ENCODE data around the gene TMEM140. TPM values are rescaled to one million over a fixed set of nuclear protein-coding genes. Genes with fewer than 3 reads are reported as not detected.

TMEM140 gene
- total and polyA plus RNA-seq, 9 of the 15 experiments (the other 6 are each of a cell fraction or from before 2014, with no cell fraction given), result 0.03 to 0.82 (median 0.23) TPM

DNA sequence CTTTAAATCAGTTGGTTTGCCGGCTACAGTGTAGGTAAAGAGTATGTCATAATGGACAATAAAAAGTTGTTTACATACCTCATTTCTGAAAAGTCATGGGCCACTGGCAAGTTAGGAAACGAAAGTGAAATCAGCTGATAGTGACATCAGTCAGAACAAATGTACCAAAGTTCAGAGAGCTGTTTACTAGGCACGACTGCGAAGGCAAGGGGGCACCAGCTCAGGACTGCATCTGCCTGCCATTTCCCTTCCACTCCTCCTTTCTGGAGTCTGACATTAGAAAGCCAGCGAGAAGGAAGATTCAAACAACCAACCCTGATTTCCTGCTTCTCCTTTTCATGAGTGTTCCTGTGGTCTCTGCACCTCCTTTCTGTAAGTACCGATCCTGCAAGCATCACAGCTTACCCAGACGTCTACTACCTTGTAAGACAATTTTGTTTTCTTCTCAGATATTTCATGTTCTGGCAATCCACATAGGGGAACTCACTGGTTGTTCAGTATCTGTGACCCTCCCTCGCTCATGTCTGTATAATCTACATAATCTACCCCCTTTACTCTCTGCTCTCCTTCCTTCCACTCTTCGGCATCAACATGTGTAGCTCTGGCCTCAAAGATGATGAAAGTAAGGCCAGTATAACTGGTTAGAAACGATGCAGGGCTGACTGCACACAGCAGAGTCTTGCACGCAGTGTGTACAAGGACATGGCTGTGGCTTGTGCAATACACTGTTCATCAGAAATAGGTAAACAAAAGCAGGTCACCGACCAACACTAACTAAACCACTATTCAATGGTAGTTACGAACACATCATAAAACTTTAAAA is at the start of gene TMEM140 (continued):
- TF ChIP-seq THAP12 (CRISPR knock-in tag; IDR thresholded peaks at IDR 0.05), result no peak
- TF ChIP-seq FOXK2 (conservative IDR thresholded peaks at IDR 0.05 in 1 of 2, IDR thresholded peaks at IDR 0.05 in 1 of 2; ENCODE audit: low read depth in 2 of 2), result peak; percentile 98 to 99
- no peak for TF ChIP-seq CCAR2 (IDR thresholded peaks at IDR 0.05; ENCODE audit: low read depth, low read length)
- TF ChIP-seq ZNF232 (CRISPR knock-in tag; IDR thresholded peaks at IDR 0.05), result no peak
- TF ChIP-seq POLR2AphosphoS2 (IDR thresholded peaks at IDR 0.05; ENCODE audit: low read length), result no peak
- TF ChIP-seq PTTG1 (tag; IDR thresholded peaks at IDR 0.05; ENCODE audit: low read depth), result no peak
- TF ChIP-seq MAZ (CRISPR knock-in tag; conservative IDR thresholded peaks at IDR 0.05 in 1 of 2, IDR thresholded peaks at IDR 0.05 in 1 of 2), result no peak; a peak in 1 of 4 replicates
- TF ChIP-seq ILK (tag; IDR thresholded peaks at IDR 0.05; ENCODE audit: borderline replicate concordance, low read depth), result no peak
- no peak for TF ChIP-seq TCF7L2 (IDR thresholded peaks at IDR 0.05; ENCODE audit: low read depth, low read length)
- TF ChIP-seq, protein P1, sequence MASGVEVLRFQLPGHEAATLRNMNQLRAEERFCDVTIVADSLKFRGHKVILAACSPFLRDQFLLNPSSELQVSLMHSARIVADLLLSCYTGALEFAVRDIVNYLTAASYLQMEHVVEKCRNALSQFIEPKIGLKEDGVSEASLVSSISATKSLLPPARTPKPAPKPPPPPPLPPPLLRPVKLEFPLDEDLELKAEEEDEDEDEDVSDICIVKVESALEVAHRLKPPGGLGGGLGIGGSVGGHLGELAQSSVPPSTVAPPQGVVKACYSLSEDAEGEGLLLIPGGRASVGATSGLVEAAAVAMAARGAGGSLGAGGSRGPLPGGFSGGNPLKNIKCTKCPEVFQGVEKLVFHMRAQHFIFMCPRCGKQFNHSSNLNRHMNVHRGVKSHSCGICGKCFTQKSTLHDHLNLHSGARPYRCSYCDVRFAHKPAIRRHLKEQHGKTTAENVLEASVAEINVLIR (CRISPR knock-in tag; IDR thresholded peaks at IDR 0.05), result no peak
- TF ChIP-seq ELF4 (CRISPR knock-in tag; IDR thresholded peaks at IDR 0.05), result no peak; the same call in 1 of the 2 replicates
- peak; percentile 82 for TF ChIP-seq NFE2 (IDR thresholded peaks at IDR 0.05; ENCODE audit: low read depth)
- TF ChIP-seq, protein P2, sequence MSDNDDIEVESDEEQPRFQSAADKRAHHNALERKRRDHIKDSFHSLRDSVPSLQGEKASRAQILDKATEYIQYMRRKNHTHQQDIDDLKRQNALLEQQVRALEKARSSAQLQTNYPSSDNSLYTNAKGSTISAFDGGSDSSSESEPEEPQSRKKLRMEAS (CRISPR knock-in tag; IDR thresholded peaks at IDR 0.05), result no peak
- TF ChIP-seq SREBF1 (IDR thresholded peaks at IDR 0.05; ENCODE audit: borderline replicate concordance, low read depth, low read length), result no peak
- peak; percentile 79 for TF ChIP-seq FOXM1 (IDR thresholded peaks at IDR 0.05; ENCODE audit: low read depth)
- TF ChIP-seq FOXM1 (CRISPR knock-in tag; IDR thresholded peaks at IDR 0.05; ENCODE audit: low read depth), result no peak
- no peak for TF ChIP-seq ZNF239 (CRISPR knock-in tag; IDR thresholded peaks at IDR 0.05)
- no peak for TF ChIP-seq E2F4 (CRISPR knock-in tag; IDR thresholded peaks at IDR 0.05; ENCODE audit: low read depth)
- no peak for TF ChIP-seq SMC3 (conservative IDR thresholded peaks at IDR 0.05; ENCODE audit: insufficient read depth, low read depth, low read length)
- TF ChIP-seq ZNF551 (CRISPR knock-in tag; IDR thresholded peaks at IDR 0.05), result no peak

Data from K562 (cell line).